Activated CD4-positive, alpha-beta T cell treated with anti-CD3 and anti-CD28 coated beads for 48 hours (primary cell): Measurements from ENCODE around the gene GATD1.
"Not testable (repeated sequence)": the region's sequence is repeated elsewhere in the genome, so short reads cannot be mapped to it uniquely, and the experiment has no call there.

Source experiments
- DNase-seq: peaks from one replicate; pipeline ENCODE4 v3.0.0-alpha.2; 2020

The GATD1 gene

DNA sequence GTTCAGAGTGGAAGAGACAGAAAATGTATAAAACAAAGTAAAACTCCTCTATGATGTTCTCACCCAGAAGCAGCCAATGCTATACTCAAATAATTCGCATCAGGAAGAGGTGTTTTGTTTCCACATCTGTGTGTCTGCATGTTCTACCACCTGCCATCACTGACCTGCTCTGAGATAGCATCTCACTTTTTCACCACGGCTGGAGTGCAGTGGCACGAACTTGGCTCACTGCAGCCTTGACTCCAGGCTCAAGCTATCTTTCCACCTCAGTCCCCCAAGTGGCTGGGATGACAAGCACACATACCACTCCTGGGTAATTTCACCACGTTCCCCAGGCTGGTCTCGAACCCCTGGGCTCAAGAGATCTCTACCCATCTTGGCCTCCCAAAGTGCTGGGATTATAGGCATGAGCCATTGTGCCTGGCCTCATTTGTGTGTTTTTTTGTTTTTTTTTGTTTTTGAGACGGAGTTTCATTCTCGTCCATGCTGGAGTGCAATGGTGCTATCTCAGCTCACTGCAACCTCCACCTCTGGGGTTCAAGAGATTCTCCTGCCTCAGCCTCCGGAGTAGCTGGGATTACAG lies 15.7 kb downstream of the GATD1 start:
- no peak for DNase-seq

- DNase-seq = no peak
Observed at GRCh38 chr11:760236-760635, 17.1 kb downstream of the GATD1 start.

DNA sequence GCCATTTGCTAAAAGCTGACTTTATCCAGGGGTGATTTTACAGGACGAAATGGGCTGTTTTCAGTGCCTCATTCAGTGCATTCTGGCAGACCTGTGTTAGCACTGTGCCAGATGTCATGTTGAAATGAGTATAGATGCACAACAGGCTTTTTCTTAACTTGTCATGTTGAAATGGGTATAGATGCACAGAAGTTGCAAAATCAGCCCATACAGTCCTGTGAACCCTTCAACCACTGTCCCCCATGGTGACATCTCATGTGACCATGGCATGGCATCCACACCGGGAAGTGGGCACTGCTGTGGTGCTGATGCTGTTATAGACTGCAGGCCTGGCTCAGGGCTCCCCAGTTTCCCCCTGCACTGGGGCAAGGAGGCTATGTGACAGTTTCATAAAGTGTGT lies 27.6 kb downstream of the GATD1 start:
- no peak for DNase-seq

GRCh38 chr11:748007-748359 lies 29.3 kb downstream of the GATD1 start:
- DNase-seq = no peak

- DNase-seq = peak; percentile 91
Observed at GRCh38 chr11:747158-748006, 29.9 kb downstream of the GATD1 start, which contains the start of gene TALDO1. TALDO1 (plus strand) TSS chr11:747464; CDS start chr11:747482, 18 bp downstream.

GRCh38 chr11:746289-747157 lies 30.8 kb downstream of the GATD1 start:
- peak; percentile 58 for DNase-seq

GRCh38 chr11:745428-745827 lies 31.9 kb downstream of the GATD1 start:
- no peak for DNase-seq

GRCh38 chr11:742571-743201 lies 34.6 kb downstream of the GATD1 start:
- DNase-seq = no peak

DNA sequence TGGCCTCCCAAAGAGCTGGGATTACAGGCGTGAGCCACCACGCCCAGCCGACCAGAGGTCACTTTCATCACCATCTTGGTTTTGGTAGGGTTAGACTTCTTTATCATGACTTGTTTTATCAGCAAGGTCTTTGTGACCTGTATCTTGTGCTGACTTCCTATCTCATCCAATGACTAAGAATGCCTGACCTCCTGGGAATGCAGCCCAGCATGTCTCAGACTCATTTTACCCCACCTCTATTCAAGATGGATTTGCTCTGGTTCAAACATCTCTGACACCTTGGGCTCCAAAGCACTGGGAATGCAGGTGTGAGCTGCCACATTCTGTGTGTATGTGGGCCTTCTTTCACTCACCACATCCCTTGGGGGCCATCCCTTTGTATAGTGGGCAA lies 35.1 kb downstream of the GATD1 start:
- DNase-seq = no peak

DNA sequence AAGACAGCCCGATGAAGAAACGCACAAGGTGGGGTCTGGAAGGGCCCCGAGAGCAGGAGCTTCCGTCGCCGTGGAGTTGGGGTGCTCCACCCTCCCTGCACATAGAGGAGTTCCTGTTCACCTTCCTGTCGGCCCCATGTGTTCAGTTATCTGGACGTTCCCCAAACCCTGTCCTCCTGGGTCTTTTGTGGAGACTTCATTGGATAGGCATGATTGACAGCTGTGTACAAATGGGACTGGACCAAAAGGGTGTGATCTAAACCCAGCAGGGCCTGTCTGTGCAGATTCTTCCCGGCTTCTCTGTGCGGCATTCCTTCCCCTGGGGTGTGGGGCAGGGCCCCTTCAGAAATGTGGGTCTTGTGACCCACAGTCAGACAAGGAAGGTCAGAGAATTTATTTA lies 39.4 kb downstream of the GATD1 start:
- DNase-seq = not testable (repeated sequence)

GRCh38 chr11:737366-737765 lies 39.9 kb downstream of the GATD1 start:
- no peak for DNase-seq

- not testable (repeated sequence) for DNase-seq
Observed at GRCh38 chr11:734541-734940, 42.7 kb downstream of the GATD1 start.

DNA sequence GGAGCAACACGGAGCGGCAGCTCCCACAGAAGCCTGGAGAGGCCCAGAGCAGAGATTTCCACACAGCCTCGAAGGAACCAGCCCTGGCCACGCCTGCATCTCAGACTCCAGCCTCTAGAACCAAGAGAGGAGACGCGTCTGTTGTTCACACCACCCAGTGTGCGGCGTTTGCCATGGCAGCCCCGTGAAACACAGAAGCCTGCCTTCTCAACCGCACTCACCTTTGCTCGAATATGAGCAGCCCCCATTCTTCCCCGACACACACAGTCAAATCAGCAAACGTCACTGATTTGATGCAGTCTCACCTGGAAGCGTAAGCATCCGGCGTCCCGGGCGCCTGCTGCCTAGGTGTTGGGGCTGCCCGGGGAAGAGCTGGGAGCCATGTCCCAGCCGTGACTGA lies 44.2 kb downstream of the GATD1 start:
- no peak for DNase-seq

DNA sequence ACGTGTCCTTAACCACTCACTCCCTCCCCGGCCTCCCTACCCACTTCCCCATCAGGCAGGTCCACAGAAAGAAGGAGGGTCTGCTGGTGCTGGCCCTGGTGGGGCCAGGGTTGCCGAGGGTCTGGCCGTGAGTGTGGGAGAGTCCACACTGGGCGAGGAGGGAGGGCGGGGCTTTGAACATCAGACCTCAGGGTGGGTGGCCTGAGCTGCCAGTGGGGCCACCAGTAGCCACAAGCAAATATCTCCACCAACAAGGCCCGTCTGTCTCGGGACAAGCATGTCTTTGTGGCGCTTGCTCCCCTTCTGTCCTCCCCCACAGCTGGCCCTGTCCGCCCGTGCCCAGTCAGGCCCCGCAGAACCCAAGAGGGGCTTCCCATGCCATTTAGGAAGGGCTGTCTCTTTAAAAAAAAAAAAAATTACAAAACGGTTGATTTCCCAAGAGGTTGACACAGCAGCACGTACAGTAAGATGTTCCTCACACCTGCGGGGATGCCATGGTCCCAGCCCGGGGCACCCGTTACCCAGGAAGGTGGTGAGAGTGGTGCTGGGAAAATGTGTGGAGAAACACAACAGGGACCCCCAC lies 47.7 kb downstream of the GATD1 start:
- DNase-seq = no peak

DNA sequence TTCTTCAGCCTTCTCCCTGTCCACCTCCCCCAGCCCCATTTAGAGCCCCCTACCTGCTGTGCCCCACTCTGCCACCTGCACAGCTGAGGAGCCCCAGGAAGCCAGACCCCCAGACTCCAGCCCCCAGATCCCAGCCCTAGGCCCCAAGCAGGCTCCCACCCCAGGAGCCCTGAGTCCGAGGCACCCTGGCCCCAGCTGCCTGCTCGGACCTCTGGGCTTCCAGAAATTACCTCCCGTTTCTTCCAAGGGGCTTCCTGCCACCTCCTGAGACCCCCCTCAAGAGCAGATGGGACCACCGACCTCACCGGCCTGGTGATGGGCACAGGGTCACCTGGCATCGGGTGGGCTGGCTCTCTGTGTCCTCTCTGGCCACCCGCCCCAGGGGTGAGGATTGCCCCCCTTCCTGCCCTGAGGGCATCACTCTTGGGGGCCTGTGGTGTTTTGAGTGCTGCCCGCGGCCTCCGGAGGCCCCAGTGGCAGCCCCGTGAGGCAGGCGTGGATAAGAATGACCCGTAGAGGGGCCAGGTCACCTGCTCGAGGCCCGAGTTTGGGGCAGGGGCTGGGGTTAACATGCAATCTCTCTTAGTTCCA lies 48.3 kb downstream of the GATD1 start:
- no peak for DNase-seq

GRCh38 chr11:727859-728748 lies 49.2 kb downstream of the GATD1 start:
- DNase-seq = peak; percentile 87

GRCh38 chr11:727281-727701 lies 50.0 kb downstream of the GATD1 start:
- no peak for DNase-seq

- DNase-seq = peak; percentile 59
Observed at GRCh38 chr11:726278-727220, 50.7 kb downstream of the GATD1 start.

DNA sequence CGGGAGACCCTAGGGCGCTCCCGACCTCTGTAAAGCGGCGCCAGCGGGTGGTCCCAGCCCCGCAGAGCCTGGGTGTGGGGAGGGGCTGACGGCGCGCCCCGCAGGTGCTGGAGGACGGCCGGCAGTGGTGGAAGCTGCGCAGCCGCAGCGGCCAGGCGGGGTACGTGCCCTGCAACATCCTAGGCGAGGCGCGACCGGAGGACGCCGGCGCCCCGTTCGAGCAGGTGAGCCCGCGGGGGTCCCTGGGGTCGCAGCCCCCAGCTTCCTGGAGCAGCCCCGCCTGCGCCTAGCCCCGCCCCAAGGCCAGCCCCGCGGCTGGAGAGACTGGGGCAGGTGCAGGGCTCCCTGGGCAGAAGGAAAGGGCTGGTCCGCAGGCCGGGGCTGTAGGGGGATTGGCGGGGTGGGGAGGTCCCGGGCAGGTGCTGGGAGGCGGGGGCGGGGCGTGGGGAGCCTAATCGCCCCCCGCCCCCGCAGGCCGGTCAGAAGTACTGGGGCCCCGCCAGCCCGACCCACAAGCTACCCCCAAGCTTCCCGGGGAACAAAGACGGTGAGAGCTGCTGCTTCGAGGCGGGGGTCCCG lies 51.6 kb downstream of the GATD1 start:
- no peak for DNase-seq
